Pancreas (tissue), 10 donors: ENCODE data around the gene TNS2. TPM values are rescaled to one million over a fixed set of nuclear protein-coding genes. Genes with fewer than 3 reads are reported as not detected.

Source experiments
- ATAC-seq, 4 donors: fragments of 200-7000 bp; cut with Tn5 transposase; one replicate each; pipeline versions ENCODE4 v1.8.0 to v1.9.1; 2020; ENCODE audit warnings: mild to moderate bottlenecking in 4 of 4, moderate library complexity in 4 of 4
- DNase-seq, 6 donors: peaks; one replicate each; pipeline ENCODE4 v3.0.0-alpha.2; 2020
- FAIRE-seq: peaks from 2 replicates; lab custom pipeline; 2012; peaks lifted over from hg19 to GRCh38; lab: Jason Lieb, UNC
- H3K27ac ChIP-seq, 4 donors: fragments of 200-600 bp; sonication (generic); 1 replicate in 3 of 4; 2 replicates in 1 of 4; pipeline versions ENCODE4 v1.5.0 to v1.8.0; 2020
- H3K27me3 ChIP-seq, 4 donors: fragments of 200-600 bp; one replicate each; pipeline ENCODE4 v1.8.0; 2021
- H3K36me3 ChIP-seq, 3 donors: fragments of 200-600 bp; sonication (generic) in 1 of 3; one replicate each; pipeline versions ENCODE4 v1.5.0 to v1.8.0; 2020 to 2021
- H3K4me1 ChIP-seq, 3 donors: fragments of 200-600 bp; one replicate each; pipeline ENCODE4 v1.8.0; 2021
- H3K4me3 ChIP-seq, 4 donors: fragments of 200-600 bp; sonication (generic) in 2 of 4; one replicate each; pipeline versions ENCODE4 v1.5.0 to v1.8.0; 2020 to 2021
- H3K9me3 ChIP-seq, 4 donors: fragments of 200-600 bp; one replicate each; pipeline ENCODE4 v1.8.0; 2021
- WGBS, 2 donors: extraction: QIAGEN DNeasy Blood & Tissue Kit; methylation state at CpG; one replicate each; pipeline ENCODE4 v1.1.7; 2013; 5-methylcytosine and 5-hydroxymethylcytosine counted together
- intact Hi-C, 3 donors: fragments of 100-400 bp; cut with DNase I; formaldehyde crosslinking; loops; one replicate each; pipeline versions ENCODE4 v1.11.1 to v1.14.2; 2022
- polyA plus RNA-seq, 2 donors: library from polyadenylated mRNA; stranded (reverse); fragments of 200-250 nt; gene quantifications; one replicate each; pipeline ENCODE4 v1.2.3, GENCODE V29; 2013
- total RNA-seq, 6 donors: library from RNA; stranded (reverse); fragmentation: NEBNext Ultra II Directional in 4 of 6; extraction: Animal tissue kit (Norgen Biotek cat#: 25700) in 4 of 6; gene quantifications; one replicate each; pipeline versions ENCODE4 v1.2.1 to v1.2.4, GENCODE V29; 2021 to 2023
- TF ChIP-seq, protein P1 (sequence below), 4 donors: fragments of 200-600 bp; sonication (generic) in 3 of 4; IDR thresholded peaks; one replicate each; pipeline versions ENCODE4 v1.5.0 to v1.8.0; 2021; ENCODE audit warnings: antibody characterized with exemption in 4 of 4
- donor health status: healthy with polysubstance abuse.
- donor health status: DM: no; HTN: no; CAD: no; lungs with moderate emphysema.
- donor health status: DM: no; HTN: no; CAD: no.
- donor health status: control.
- donor health status: control.
- donor health status: Bipolar disorder and iron deficiency.
- donor health status: DM: yes; HTN: yes; CAD: no.
- donor health status: DM: no; HTN: no; CAD: no.
- donor health status: DM: no; HTN: no; CAD: no.
- donor health status: DM: yes; HTN: yes; CAD: no.

TNS2 gene
- total and polyA plus RNA-seq, 8 donors: 22.7 to 183 (median 37.2) TPM

DNA sequence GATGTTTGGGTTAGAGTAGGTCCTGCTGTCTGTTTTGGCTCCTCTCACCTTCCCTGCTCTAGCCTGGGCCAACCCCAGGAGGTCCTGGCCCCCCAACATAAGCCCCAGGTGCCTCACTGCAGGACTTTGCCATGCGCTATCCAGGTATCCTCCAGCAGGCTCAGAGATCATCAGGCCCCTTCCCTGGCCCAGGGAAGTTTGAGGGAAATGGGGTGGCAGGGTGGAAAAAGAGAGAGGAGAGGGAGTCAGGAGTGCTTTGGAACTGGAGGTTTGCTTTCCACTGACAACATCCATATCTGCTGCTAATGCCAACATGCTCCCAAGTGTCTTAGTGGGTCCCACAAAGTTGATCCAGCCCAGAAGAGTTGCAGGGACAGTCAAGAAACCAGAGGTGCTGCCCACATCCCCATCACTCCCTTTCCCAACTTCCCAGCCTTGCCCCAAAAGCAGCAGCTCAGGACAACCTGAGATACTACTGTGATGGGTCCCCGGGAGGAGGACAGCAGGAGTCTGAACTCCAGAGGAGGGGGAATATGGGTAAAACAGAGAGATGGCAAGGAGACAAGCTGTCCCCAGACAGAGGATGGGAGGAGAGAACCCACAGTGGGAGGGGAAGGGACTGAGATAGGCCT, 677 bp downstream of the TNS2 start:
- intact Hi-C loops: no loop called here
- 55 to 72% methylated on average over 2 of the region's 2 CpGs for WGBS, 2 donors

DNA sequence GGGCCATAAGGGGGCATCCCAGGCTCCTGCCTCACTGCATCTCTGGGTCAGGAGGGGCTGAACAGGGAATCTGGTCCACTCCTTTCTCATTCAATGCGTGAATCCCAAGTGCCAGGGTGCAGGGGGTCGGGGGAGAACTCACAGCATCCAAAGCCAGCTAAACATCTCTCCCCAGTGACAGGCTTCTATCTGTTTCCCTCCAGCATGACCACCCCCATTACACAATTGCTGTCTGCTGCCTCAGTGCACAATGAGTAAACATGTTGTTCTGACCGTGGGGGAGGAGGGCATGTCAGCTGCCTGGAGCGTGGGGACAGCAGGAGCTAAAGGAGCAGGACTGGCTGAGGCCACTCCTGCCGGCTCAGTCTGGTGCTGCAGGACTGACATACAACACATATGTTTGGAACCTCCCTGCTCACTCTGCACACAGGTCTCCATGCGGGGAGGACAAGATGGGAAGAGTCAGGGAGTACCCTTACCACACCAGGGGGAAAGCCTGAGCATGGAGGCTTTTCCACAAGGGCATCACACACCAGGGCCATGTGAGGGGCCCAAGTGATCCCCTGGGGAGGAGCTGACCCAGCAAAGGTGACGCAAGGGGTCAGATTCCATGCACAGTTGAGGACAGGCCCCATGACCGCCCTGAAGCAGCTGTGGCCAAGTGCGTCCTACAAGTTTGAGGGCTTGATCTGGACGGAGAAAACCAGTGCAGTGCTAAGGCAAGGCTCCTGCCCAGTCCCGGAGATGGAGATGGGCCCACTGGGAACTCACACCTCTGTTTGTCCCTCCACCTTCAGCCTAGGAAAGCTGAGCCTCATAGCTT, 1.4 kb downstream of the TNS2 start:
- 17 to 18% methylated on average over 11 of the region's 11 CpGs for WGBS, 2 donors
- TF ChIP-seq, protein P1, sequence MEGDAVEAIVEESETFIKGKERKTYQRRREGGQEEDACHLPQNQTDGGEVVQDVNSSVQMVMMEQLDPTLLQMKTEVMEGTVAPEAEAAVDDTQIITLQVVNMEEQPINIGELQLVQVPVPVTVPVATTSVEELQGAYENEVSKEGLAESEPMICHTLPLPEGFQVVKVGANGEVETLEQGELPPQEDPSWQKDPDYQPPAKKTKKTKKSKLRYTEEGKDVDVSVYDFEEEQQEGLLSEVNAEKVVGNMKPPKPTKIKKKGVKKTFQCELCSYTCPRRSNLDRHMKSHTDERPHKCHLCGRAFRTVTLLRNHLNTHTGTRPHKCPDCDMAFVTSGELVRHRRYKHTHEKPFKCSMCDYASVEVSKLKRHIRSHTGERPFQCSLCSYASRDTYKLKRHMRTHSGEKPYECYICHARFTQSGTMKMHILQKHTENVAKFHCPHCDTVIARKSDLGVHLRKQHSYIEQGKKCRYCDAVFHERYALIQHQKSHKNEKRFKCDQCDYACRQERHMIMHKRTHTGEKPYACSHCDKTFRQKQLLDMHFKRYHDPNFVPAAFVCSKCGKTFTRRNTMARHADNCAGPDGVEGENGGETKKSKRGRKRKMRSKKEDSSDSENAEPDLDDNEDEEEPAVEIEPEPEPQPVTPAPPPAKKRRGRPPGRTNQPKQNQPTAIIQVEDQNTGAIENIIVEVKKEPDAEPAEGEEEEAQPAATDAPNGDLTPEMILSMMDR (IDR thresholded peaks at IDR 0.05): peak in 1 of 4 donors; percentile 16
- H3K27me3 ChIP-seq: no peaks in the 10 kb centered on the region
- H3K9me3 ChIP-seq: no peaks in the 10 kb centered on the region
- peaks cover 40 to 54% (median 48%) of the 10 kb centered on the region in 3 donors for H3K4me1 ChIP-seq
- DNase-seq: peak in 5 of 6 donors; percentile 56 to 72 (median 61)
- peak overlapping the region; percentile 35 to 99 (median 98) for H3K27ac ChIP-seq
- H3K36me3 ChIP-seq: no peaks in the 10 kb centered on the region
- FAIRE-seq: no peak
- no peak for ATAC-seq
- H3K4me3 ChIP-seq: peak overlapping the region in 3 of 4 donors; percentile 17 to 59 (median 40)
- intact Hi-C loops: no loop called here

More for the DNA sequence above, 677 bp downstream of the TNS2 start:
- Histone ChIP-seq H3K27ac (peak overlapping the region; percentile 95 to 99 (median 98)), H3K27me3 (no peaks in the 10 kb centered on the region), H3K4me3 (peak overlapping the region; percentile 13 to 59 (median 28)), H3K4me1 (peaks cover 45 to 57% (median 54%) of the 10 kb centered on the region in 3 donors), H3K9me3 (no peaks in the 10 kb centered on the region), H3K36me3 (no peaks in the 10 kb centered on the region)
- TF ChIP-seq, protein P1 (IDR thresholded peaks at IDR 0.05): no peak
- FAIRE-seq (no peak), DNase-seq (peak in 1 of 6 donors; percentile 28), ATAC-seq (no peak)

- DNase-seq (peak in 4 of 6 donors; percentile 38 to 49 (median 42)), FAIRE-seq (no peak), ATAC-seq (no peak)
- TF ChIP-seq, protein P1 (IDR thresholded peaks at IDR 0.05): no peak
- 11 to 17% methylated on average over 7 of the region's 7 CpGs for WGBS, 2 donors
- intact Hi-C loops: no loop called here
- peak overlapping the region in 3 of 4 donors; percentile 6 to 59 (median 40) for H3K4me3 ChIP-seq
- H3K27me3 ChIP-seq: no peaks in the 10 kb centered on the region
- H3K36me3 ChIP-seq: no peaks in the 10 kb centered on the region
- H3K4me1 ChIP-seq: peaks cover 40 to 54% (median 48%) of the 10 kb centered on the region in 3 donors
- no peaks in the 10 kb centered on the region for H3K9me3 ChIP-seq
- H3K27ac ChIP-seq: peak overlapping the region; percentile 35 to 99 (median 98)
Observed at GRCh38 chr12:53051881-53052412, 2.1 kb downstream of the TNS2 start.

DNA sequence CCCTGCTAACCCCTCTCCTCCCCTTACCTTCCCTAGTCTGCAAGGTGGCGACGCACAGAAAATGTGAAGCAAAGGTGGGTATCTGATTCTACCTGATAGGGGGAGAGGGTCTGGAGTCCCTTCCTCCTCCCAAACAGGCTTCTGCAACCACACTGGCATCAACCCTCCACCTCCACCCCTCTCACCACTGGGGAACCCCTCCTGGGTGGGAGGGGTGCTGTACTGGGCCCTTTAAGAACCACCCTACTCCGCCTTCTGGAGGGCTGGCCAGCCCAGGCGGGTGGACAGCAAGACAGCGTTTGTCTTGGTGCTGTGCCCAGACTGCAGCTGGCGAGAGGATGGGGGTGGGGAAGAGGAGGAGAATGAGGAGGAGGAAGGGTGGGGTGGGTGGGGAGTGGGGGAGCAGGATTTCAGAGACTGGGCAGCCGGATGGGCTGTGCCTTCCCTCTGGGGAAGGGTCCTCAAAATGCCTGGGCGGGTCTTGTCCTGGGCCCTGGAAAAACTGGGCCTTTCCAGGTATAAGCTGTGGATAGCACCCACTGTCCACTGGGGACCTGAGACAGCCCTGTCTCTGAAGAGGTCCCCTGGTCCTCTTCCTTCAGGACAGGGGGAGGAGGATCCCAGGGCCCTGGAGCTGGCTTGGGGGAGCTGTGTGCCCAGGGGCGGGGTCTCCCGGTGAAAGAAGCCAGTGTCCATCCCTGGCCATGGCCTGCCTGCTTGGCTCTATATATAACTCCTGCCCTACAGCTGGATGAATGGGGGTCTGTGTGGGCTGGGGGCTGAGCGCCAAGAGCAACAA, 2.8 kb downstream of the TNS2 start:
- Histone ChIP-seq H3K36me3 (no peaks in the 10 kb centered on the region), H3K9me3 (no peaks in the 10 kb centered on the region), H3K27me3 (no peaks in the 10 kb centered on the region), H3K4me1 (peaks cover 40 to 53% (median 48%) of the 10 kb centered on the region in 3 donors), H3K4me3 (peak overlapping the region in 3 of 4 donors; percentile 6 to 59 (median 40)), H3K27ac (peak overlapping the region; percentile 82 to 99 (median 98))
- peak; percentile 89 to 96 (median 94) for DNase-seq
- intact Hi-C loops: no loop called here
- no peak for FAIRE-seq
- ATAC-seq: peak; percentile 39 to 48 (median 45)
- WGBS, 2 donors: 17 to 18% methylated on average over 11 of the region's 11 CpGs
- TF ChIP-seq, protein P1 (IDR thresholded peaks at IDR 0.05): no peak
